SH-SY5Y (cell line): ENCODE data around the gene LENG9.

Experiments used
- GATA2 ChIP-seq: IDR thresholded peaks from 2 replicates; pipeline ENCODE4 v1.6.1; 2011; ENCODE audit warnings: mild to moderate bottlenecking, low read depth, low read length
- GATA3 ChIP-seq: IDR thresholded peaks from 2 replicates; pipeline ENCODE4 v1.6.1; 2011; ENCODE audit warnings: low read depth, mild to moderate bottlenecking, low read length, moderate library complexity

The LENG9 gene

GRCh38 chr19:54449701-54450069 is 13.9 kb downstream of the LENG9 start:
- no peak for TF ChIP-seq GATA2
- TF ChIP-seq GATA3 = no peak

GRCh38 chr19:54448774-54449700 is 14.5 kb downstream of the LENG9 start, which contains the start of gene LENG8:
TSS of gene LENG8 (plus strand) at chr19:54449199. CDS start at chr19:54451345, 2,146 bp downstream.
- TF ChIP-seq GATA3 (no peak), GATA2 (no peak)

GRCh38 chr19:54448040-54448773 is 15.4 kb downstream of the LENG9 start:
- TF ChIP-seq GATA2 (no peak), GATA3 (no peak)

GRCh38 chr19:54444737-54445136 is 18.8 kb downstream of the LENG9 start:
- TF ChIP-seq GATA3 = no peak

- TF ChIP-seq GATA3 (no peak), GATA2 (no peak)
Observed at GRCh38 chr19:54440641-54441040, 22.9 kb downstream of the LENG9 start.

- TF ChIP-seq GATA2 = no peak
- no peak for TF ChIP-seq GATA3
Observed at GRCh38 chr19:54439174-54439851, 24.3 kb downstream of the LENG9 start.

- TF ChIP-seq GATA2 = no peak
- no peak for TF ChIP-seq GATA3
Observed at GRCh38 chr19:54436628-54437252, 26.8 kb downstream of the LENG9 start.

- TF ChIP-seq GATA3 (no peak), GATA2 (no peak)
Observed at GRCh38 chr19:54436031-54436523, 27.5 kb downstream of the LENG9 start.

GRCh38 chr19:54435551-54436016 is 28.0 kb downstream of the LENG9 start:
- TF ChIP-seq GATA3 = no peak
- no peak for TF ChIP-seq GATA2

GRCh38 chr19:54434873-54435214 is 28.7 kb downstream of the LENG9 start:
- no peak for TF ChIP-seq GATA3
- TF ChIP-seq GATA2 = no peak

GRCh38 chr19:54434112-54434872 is 29.3 kb downstream of the LENG9 start:
- no peak for TF ChIP-seq GATA2
- TF ChIP-seq GATA3 = no peak

GRCh38 chr19:54433697-54434096 is 29.9 kb downstream of the LENG9 start:
- TF ChIP-seq GATA2 (no peak), GATA3 (no peak)

- TF ChIP-seq GATA3 (no peak), GATA2 (no peak)
Observed at GRCh38 chr19:54432144-54432738, 31.3 kb downstream of the LENG9 start.
